HG02759 (cell line): ENCODE results near the gene SYNM.

Source experiments
- ATAC-seq: cut with Tn5 transposase; IDR thresholded peaks from one replicate; pipeline ENCODE4 v1.9.1; 2021; ENCODE audit warnings: mild to moderate bottlenecking, moderate library complexity; ENCODE audit not compliant: unreplicated experiment

The SYNM gene

DNA sequence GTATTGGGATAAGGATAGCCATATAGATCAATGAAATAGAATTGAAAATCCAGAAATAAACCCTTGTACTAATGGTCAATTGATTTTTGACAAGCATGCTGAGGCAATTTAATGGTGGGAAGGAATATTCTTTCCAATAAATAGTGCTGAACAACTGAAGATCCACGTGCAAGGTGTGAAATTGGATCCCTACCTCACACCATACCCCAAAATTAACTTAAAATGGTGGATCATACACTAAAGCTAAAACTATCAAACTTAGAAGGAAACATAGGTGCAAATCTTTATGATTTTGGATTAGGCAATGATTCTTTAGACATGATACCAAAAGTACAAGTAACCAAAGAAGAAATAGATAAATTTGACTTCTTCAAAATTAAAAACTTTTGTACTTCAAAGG is 22.1 kb upstream of the SYNM start:
- no peak for ATAC-seq

DNA sequence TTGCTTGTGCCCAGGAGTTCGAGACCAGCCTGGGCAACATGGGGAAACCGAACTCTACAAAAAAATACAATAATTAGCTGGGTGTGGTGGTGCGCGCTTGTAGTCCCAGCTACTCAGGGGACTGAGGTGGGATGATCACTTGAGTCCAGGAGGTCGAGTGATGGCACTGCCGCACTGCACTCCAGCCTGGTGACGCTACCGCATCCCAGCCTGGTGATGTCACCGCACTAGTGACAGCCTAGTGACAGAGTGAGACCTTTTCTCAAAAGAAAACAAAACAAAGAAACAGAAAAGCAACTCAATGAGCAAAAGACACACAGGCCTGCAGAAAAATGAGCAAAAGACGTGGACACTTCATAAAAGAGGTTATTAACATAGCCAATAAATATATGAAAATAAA is 19.9 kb upstream of the SYNM start:
- ATAC-seq: no peak

DNA sequence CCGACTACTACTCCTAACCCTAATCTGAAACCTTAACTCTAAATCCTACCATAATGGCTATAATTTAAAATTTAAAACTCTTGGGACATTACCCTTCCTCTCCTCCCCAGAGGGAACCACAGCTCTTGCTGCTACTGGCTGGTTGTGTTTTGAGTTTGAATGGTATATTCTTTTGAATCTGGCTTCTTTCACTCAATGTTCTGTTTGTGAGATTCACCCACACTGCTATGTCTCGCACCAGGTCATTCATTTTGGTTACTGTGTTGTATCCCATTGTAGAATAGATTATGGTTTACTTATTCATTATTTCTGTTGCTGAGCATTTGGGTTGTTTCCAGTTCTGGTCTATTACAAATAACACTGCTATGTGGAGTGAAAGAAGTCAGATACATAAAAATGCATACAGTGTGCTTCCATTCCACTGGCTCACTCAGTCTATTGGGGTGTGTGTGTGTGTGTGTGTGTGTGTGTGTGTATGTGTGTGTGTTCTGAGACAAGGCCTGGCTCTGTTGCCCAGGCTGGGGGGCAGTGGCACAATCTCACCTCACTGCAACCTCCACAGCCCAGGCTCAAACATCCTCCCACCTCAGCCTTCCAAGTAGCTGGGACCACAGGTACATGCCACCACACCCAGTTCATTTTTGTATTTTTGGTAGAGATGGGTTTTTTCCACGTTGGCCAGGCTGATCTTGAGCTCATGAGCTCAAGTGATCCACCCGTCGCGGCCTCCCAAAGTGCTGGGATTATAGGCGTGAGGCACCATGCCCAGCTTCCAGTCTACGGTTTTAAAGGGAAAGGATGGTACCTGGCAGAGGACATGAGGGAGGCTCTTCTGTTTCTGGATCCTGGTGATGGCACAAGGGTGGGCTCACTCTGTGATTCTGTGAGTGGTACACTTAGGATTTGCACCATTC is 19.2 kb upstream of the SYNM start:
- ATAC-seq: no peak

DNA sequence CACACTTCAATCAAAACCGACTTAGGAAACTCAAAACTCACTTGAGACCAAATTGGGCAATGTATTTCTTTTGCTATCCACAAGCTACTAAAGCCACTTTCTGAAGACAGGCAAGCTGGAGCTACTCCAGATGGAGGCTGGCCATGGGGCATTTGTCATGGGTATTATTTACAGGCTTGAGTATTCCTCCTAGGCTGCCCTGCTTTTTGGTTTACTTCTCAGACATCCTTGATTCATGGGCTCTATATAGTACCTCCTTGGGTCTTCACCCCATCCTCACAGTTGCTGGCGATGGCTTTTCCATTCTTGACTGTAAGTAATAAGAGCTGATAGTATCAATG is 18.6 kb upstream of the SYNM start:
- no peak for ATAC-seq

DNA sequence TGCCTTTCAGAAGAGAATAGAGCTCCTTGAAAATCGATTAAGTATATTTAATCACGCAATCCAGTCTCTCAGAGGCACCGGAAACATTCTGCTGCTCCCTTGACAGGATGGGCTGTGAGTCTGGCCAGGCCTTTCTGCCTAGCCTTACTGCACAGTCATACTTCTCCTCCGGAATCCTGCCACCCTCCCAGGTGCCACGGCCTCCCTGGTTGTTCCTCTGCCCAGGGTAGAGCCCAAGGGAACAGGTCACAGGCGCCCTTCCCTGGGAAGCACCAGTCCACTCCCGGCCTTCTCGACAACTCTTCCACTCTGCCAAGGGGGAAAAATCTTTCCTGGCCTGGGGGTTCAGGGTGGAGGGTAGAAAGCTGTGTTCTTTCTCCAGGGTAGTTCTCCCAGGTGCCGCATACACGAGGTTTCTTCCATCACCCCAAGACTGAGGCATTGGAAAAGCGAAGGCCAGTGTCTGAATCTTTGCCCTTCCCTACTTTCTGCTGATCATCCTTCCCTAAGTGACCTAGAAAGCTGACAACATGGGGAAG is 17.4 kb upstream of the SYNM start:
- ATAC-seq: no peak

DNA sequence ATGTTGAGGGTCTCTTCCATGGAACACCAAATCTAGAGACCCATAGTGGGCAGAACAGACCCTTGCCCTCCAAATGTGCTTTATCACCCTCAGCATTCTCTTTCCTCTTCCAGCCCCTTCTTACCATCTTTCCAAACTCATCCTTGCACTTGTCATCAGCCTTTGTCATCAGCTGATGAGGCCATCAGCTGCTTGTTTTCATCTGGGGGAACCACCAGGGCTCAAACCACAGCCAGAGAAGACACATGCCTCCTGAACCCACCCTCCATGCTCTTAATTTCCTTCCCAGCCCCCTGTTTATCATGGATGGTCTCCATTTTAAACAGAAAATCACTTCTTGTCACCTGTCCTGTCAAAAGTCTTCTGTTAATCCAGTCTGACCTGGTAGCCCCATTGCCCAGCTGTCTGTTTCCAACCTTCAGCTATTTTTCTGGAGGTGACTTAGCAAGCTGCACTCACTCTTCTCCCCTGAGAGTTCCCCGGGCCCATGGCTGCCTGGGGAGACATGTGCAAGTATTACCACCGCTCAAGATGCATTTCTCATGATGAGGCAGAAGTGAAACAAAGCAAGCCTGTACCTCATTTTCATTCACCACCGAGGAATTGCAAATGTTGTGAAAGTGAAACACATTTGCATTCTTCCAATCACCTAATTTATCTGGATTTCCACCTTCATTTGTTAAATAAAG is 14.7 kb upstream of the SYNM start:
- ATAC-seq: peak; percentile 100

DNA sequence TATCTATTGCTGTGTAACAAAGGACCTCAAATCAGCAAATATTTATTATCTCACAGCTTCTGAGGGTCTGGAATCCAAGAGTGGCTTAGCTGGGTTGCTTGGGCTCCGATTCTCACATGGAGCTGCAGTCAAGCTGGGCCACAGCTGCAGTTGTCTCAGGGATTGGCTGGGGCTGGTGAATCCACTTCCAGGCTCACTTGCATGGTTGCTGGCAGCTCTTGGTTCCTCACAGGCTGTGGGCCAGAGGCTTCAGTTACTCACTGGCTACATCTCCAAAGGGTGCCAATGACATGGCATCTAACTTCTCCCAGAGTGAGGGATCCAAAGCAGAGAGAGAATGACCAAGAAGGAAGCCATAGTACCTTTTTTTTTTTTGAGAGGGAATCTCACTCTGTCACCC is 13.9 kb upstream of the SYNM start:
- ATAC-seq: no peak

DNA sequence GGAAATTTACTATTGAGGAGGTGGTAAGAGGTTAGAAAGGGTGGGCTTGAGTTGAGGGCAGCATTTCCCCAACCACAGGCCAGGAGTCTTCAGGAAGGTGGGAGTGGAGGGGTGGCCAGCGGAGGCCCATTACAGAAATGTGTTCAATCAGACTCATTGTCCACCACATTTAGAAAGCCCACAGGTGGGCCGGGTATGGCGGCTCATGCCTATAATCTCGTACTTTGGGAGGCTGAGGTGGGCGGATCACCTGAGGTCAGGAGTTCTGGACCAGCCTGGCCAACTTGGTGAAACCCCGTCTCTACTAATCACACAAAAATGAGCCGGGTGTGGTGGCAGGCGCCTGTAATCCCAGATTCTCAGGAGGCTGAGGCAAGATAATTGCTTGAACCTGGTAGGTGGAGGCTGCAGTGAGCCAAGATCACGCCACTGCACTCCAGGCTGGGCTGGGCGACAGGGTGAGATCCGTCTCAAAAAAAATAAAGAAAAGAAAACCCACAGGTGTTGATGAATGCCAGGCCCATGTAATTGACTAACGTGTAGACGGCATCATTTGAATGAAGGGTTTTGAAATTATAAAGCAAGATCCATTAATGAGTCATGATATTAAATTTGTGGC is 12.2 kb upstream of the SYNM start:
- no peak for ATAC-seq

GRCh38 chr15:99095626-99096025 is 9.3 kb upstream of the SYNM start:
- no peak for ATAC-seq

DNA sequence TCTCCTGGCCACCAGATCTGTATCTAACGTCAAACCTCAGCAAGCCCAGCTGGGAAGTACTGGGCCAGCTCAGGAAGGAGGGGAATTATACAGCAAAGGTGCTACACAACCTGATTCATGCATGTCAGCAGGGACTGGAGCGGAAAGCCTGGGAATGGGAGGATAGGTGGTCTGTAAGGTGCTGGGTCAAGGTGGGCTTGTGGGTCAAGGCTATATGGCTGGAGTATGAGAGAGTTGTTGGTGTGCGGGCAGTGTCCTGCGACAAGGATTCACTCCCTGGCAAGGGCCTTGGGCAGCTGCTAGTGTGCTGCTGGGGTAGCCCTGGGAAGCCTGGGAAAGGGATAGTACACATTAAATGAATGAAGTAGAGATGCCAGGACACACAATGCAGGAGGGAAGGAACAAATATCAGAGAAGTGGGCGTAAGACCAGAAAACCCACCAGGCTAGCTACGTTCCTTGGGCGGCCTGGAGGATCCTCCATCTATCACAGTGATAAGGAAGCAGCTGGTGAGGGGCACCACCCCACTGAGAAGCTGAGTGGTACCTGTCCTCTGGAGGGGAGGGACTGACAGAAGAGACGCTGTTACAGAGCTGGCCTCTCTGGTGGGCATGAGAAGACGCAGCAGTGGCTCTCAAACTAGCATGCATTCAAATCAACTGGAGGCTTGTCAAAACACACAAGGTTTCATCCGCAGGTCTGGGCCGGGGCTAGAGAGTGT is 8.5 kb upstream of the SYNM start:
- no peak for ATAC-seq

- no peak for ATAC-seq
Observed at GRCh38 chr15:99096894-99097426, 7.9 kb upstream of the SYNM start.

DNA sequence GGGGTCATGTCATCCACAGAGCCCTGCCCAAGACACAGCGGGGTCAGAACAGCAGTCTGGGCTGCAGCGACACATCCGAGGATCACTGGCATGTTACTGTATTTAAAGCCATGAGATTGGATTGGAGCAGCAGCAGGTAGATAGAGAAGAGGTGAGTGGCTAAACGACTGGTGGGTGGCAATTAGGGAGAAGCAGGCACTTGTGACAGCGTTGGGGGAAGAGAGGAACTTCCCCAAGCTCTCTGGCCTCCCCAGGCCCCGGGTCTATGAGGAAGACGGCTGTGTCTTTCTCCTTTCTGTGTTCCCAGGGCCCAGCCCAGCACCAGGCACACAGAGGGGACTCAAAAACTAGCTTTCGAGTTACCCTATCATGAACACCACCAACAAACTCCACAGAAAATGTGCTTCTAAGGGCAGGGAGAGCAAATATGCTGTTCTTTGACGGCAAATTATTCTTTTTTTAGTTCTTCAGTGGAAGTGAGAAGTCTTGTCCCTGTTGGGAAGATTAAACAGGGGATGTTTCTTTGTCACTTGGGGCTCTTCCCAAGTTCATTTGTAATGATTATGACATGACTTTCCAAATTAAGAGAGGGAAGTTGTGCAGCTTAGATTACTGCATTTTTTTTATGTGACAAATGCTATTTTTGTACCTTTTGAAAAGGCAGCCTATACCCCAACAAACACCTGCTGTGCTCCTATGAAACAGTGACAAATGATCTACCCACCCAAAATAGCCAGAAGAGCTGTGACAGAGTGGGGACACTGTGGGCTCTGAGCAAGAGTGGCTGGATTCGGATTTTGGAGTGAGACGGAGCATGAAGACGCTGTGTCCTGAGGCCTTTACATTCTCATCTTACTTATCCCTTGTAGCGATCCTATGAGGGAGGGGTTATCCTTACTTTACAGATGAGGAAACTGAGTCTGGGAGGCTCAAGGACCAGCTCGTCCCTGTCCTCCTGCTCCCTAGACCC is 7.2 kb upstream of the SYNM start:
- ATAC-seq: no peak

GRCh38 chr15:99098426-99098825 is 6.5 kb upstream of the SYNM start:
- no peak for ATAC-seq

GRCh38 chr15:99098991-99099390 is 5.9 kb upstream of the SYNM start:
- no peak for ATAC-seq

- ATAC-seq: no peak
Observed at GRCh38 chr15:99099661-99100060, 5.2 kb upstream of the SYNM start.

DNA sequence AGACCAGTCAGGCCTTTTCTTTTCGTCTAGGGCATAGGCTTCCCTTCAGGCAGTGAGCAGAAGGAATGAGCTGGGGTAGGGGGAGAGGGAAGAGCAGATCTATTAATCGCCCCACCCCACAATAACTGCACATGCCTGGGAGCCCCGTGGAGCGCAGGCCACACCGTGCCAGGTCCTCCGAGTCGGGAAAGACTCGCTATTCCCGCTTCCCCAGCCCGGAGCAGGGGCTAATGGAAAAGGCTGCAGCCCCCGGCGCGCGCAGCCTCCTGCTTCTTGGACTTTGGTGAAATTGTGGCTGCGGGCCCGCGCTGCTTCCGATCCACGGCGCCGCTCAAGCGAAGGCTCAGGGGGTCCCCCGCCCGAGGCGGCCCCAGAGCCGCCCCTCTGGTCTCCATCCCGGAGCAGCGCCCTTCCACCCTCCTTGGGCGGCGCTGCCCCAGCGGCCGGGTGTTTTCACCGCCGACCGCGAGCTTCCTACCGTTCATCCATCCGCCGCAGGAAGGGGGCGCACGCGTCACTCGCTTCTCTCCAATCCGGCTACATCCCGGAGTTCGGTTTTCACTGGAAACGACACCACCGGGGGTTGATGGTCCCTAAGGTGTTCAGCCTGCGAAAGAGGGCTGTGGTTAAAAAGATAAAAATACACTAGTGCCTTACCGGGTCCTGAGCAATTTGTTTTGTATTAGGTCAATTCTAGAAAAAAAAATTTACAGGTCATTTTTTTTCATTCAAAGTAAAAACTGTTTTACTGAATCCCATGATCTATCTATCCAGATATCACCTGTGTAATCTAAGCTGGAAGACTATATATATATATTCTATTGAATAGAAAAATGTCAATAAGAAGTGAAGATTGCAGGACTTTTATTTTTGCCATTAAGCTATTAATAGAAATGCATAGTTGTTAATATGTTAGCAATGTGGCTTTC is 4.4 kb upstream of the SYNM start:
- ATAC-seq: no peak

DNA sequence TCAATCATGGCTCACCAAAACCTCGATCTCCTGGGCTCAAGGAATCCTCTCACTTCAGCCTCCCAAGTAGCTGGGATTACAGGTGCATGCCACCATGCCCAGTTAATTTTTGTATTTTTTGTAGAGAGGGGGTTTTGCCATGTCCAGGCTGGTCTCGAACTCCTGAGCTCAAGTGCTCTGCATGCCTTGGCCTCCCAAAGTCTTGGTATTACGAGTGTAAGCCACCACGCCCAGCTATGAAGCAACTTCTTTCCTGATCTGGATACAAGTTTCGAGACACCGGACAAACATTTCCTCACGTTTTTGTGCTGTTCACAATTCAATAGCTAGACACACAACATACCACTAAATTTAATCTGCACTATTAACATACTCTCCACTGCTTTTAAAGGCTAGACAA is 3.4 kb upstream of the SYNM start:
- ATAC-seq: no peak

- ATAC-seq: no peak
Observed at GRCh38 chr15:99102332-99103235, 2.3 kb upstream of the SYNM start.
